ENCODE data around the gene OR2AK2. TPM values are rescaled to one million over a fixed set of nuclear protein-coding genes. Genes with fewer than 3 reads are reported as not detected.

The OR2AK2 gene
- total and polyA plus RNA-seq, 5 donors = not detected

Other genes starting within 250 kb of the OR2AK2 start
- not detected for gene OR6F1, start 248.6 kb upstream of the OR2AK2 start, total RNA-seq
- not detected for gene OR6F1, start 248.6 kb upstream of the OR2AK2 start, polyA plus RNA-seq
- not detected for gene OR14K1, start 226.6 kb upstream of the OR2AK2 start, total RNA-seq
- not detected for gene OR14K1, start 226.6 kb upstream of the OR2AK2 start, polyA plus RNA-seq
- not detected for gene OR14A2, start 217.1 kb upstream of the OR2AK2 start, total RNA-seq
- not detected for gene OR14A2, start 217.1 kb upstream of the OR2AK2 start, polyA plus RNA-seq
- gene OR1C1, start 204.7 kb upstream of the OR2AK2 start, total RNA-seq = not detected
- not detected for gene OR1C1, start 204.7 kb upstream of the OR2AK2 start, polyA plus RNA-seq
- not detected for gene OR14A16, start 141.1 kb upstream of the OR2AK2 start, total RNA-seq
- gene OR14A16, start 141.1 kb upstream of the OR2AK2 start, polyA plus RNA-seq = not detected
- gene OR11L1, start 123.3 kb upstream of the OR2AK2 start, total RNA-seq = not detected
- not detected for gene OR11L1, start 123.3 kb upstream of the OR2AK2 start, polyA plus RNA-seq
- under 1 TPM; 0.25 to 0.56 (median 0.47) TPM for gene TRIM58, start 108.0 kb upstream of the OR2AK2 start, total RNA-seq
- gene TRIM58, start 108.0 kb upstream of the OR2AK2 start, polyA plus RNA-seq = 0.07 TPM
- gene OR2W3, start 69.6 kb upstream of the OR2AK2 start, total RNA-seq = under 1 TPM in 1 of 4 donors, not detected in 3; 0.26 TPM
- gene OR2W3, start 69.6 kb upstream of the OR2AK2 start, polyA plus RNA-seq = not detected
- not detected for gene OR2T8, start 45.0 kb upstream of the OR2AK2 start, total RNA-seq
- not detected for gene OR2T8, start 45.0 kb upstream of the OR2AK2 start, polyA plus RNA-seq
- gene OR2AJ1, start 40.3 kb upstream of the OR2AK2 start, total RNA-seq = not detected
- gene OR2AJ1, start 40.3 kb upstream of the OR2AK2 start, polyA plus RNA-seq = not detected
- gene OR2L8, start 16.4 kb upstream of the OR2AK2 start, total RNA-seq = not detected
- gene OR2L8, start 16.4 kb upstream of the OR2AK2 start, polyA plus RNA-seq = not detected
- gene OR2L5, start 48.4 kb downstream of the OR2AK2 start, total RNA-seq = not detected
- not detected for gene OR2L5, start 48.4 kb downstream of the OR2AK2 start, polyA plus RNA-seq
- gene OR2L2, start 64.8 kb downstream of the OR2AK2 start, total RNA-seq = under 1 TPM in 1 of 4 donors, not detected in 3; 0.14 TPM
- not detected for gene OR2L2, start 64.8 kb downstream of the OR2AK2 start, polyA plus RNA-seq
- not detected for gene OR2L3, start 81.6 kb downstream of the OR2AK2 start, total RNA-seq
- not detected for gene OR2L3, start 81.6 kb downstream of the OR2AK2 start, polyA plus RNA-seq
- not detected for gene OR2L13, start 130.0 kb downstream of the OR2AK2 start, total RNA-seq
- gene OR2L13, start 130.0 kb downstream of the OR2AK2 start, polyA plus RNA-seq = not detected
- not detected for gene OR2M5, start 179.9 kb downstream of the OR2AK2 start, total RNA-seq
- gene OR2M5, start 179.9 kb downstream of the OR2AK2 start, polyA plus RNA-seq = not detected
- not detected for gene OR2M2, start 209.6 kb downstream of the OR2AK2 start, total RNA-seq
- not detected for gene OR2M2, start 209.6 kb downstream of the OR2AK2 start, polyA plus RNA-seq
- gene OR2M3, start 232.0 kb downstream of the OR2AK2 start, total RNA-seq = not detected
- not detected for gene OR2M3, start 232.0 kb downstream of the OR2AK2 start, polyA plus RNA-seq

All from right cardiac atrium (tissue), 5 donors.